Astrocyte (in vitro differentiated cells and primary cell): Measurements from ENCODE around the gene DEGS2.

ENCODE experiments used
- EZH2 ChIP-seq: IDR thresholded peaks from 2 replicates; pipeline ENCODE4 v1.6.1; 2012; ENCODE audit warnings: mild to moderate bottlenecking, low read length, inconsistent platforms; ENCODE audit not compliant: insufficient read depth
- TF ChIP-seq, protein P1 (sequence below): IDR thresholded peaks from 2 replicates; pipeline ENCODE4 v1.5.1; 2011; ENCODE audit warnings: low read depth, mild to moderate bottlenecking, inconsistent platforms, low read length, moderate library complexity; ENCODE audit not compliant: insufficient read depth

DNA sequence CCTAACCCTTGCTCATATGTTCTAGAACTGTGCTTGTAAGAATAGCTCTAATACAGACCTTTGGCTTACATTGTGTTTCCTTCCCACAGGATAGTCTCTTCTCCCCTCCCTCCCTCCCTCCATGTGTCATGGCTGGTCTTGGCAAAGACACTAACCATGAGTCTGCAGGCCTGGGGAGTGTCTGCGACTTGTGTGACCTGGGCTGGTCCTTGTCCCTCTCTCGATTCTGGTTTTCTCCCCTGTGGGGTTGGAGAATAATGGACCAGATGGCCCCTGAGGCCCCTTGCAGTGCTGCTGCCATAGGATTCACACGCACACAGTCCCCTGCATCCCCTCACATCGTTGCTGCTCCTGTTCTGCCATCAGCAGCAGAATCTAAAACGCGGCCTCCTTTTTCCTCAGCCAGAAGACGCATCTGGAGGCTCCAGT is 30.3 kb downstream of the DEGS2 start:
- TF ChIP-seq, protein P1, sequence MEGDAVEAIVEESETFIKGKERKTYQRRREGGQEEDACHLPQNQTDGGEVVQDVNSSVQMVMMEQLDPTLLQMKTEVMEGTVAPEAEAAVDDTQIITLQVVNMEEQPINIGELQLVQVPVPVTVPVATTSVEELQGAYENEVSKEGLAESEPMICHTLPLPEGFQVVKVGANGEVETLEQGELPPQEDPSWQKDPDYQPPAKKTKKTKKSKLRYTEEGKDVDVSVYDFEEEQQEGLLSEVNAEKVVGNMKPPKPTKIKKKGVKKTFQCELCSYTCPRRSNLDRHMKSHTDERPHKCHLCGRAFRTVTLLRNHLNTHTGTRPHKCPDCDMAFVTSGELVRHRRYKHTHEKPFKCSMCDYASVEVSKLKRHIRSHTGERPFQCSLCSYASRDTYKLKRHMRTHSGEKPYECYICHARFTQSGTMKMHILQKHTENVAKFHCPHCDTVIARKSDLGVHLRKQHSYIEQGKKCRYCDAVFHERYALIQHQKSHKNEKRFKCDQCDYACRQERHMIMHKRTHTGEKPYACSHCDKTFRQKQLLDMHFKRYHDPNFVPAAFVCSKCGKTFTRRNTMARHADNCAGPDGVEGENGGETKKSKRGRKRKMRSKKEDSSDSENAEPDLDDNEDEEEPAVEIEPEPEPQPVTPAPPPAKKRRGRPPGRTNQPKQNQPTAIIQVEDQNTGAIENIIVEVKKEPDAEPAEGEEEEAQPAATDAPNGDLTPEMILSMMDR: no peak
- TF ChIP-seq EZH2: no peak
